Brain microvascular endothelial cell (primary cell): ENCODE results near the gene PRSS36.
"Not testable (repeated sequence)": the region's sequence is repeated elsewhere in the genome, so short reads cannot be mapped to it uniquely, and the experiment has no call there.

ENCODE experiments used
- DNase-seq: peaks from one replicate; pipeline ENCODE4 v3.0.0-alpha.2; 2020
- H3K27ac ChIP-seq: fragments of 250-450 bp; sonication (Bioruptor Pico); 2 replicates; pipeline ENCODE4 v1.5.1; 2020; ENCODE audit warnings: mild to moderate bottlenecking, moderate library complexity
- H3K27me3 ChIP-seq: fragments of 250-450 bp; sonication (Bioruptor Pico); replicated peaks from 2 replicates; pipeline ENCODE4 v1.5.1; 2020; ENCODE audit warnings: mild to moderate bottlenecking
- H3K36me3 ChIP-seq: fragments of 250-450 bp; sonication (Bioruptor Pico); replicated peaks from 2 replicates; pipeline ENCODE4 v1.5.1; 2020; ENCODE audit warnings: mild to moderate bottlenecking
- H3K4me3 ChIP-seq: 2 replicates; pipeline ENCODE4 v1.5.1; 2011; ENCODE audit warnings: low read depth, mild to moderate bottlenecking, control low read depth, low read length, moderate library complexity
- in situ Hi-C: cut with HindIII; loops from 2 replicates; pipeline ENCODE4 v1.10.0; 2017; ENCODE audit warnings: low sequenced_read_pairs, low pct_ligation_motif_present
- TF ChIP-seq, protein P1 (sequence below): IDR thresholded peaks from 2 replicates; pipeline ENCODE4 v1.5.1; 2011; ENCODE audit warnings: low read depth, mild to moderate bottlenecking, moderate library complexity, low read length, control low read depth, inconsistent platforms; ENCODE audit errors: missing control alignments

Gene PRSS36

DNA sequence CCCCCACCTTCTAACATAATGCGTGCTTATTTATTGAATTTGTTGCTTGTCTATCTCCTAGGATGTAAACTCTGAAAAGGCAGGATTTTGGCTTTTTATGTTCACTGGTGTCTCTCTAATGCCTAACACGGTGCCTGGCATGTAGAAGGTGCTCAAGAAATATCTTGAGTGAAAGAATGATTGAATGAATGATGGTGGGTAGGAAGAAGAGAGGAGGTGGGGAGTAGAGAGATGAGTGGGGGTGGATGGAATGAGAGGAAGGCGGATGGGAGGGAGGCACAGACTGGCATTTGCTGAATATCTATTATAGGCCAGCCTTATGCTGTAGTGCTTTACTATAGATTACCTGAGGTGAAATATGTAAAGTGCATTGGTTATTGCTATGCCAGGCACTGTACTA, 2.3 kb downstream of the PRSS36 start:
- in situ Hi-C loops: no loop called here
- Histone ChIP-seq H3K27ac (no peak overlapping the region), H3K36me3 (no peaks in the 10 kb centered on the region), H3K27me3 (peaks cover 11% of the 10 kb centered on the region), H3K4me3 (no peak overlapping the region)
- TF ChIP-seq, protein P1, sequence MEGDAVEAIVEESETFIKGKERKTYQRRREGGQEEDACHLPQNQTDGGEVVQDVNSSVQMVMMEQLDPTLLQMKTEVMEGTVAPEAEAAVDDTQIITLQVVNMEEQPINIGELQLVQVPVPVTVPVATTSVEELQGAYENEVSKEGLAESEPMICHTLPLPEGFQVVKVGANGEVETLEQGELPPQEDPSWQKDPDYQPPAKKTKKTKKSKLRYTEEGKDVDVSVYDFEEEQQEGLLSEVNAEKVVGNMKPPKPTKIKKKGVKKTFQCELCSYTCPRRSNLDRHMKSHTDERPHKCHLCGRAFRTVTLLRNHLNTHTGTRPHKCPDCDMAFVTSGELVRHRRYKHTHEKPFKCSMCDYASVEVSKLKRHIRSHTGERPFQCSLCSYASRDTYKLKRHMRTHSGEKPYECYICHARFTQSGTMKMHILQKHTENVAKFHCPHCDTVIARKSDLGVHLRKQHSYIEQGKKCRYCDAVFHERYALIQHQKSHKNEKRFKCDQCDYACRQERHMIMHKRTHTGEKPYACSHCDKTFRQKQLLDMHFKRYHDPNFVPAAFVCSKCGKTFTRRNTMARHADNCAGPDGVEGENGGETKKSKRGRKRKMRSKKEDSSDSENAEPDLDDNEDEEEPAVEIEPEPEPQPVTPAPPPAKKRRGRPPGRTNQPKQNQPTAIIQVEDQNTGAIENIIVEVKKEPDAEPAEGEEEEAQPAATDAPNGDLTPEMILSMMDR: no peak
- no peak for DNase-seq

DNA sequence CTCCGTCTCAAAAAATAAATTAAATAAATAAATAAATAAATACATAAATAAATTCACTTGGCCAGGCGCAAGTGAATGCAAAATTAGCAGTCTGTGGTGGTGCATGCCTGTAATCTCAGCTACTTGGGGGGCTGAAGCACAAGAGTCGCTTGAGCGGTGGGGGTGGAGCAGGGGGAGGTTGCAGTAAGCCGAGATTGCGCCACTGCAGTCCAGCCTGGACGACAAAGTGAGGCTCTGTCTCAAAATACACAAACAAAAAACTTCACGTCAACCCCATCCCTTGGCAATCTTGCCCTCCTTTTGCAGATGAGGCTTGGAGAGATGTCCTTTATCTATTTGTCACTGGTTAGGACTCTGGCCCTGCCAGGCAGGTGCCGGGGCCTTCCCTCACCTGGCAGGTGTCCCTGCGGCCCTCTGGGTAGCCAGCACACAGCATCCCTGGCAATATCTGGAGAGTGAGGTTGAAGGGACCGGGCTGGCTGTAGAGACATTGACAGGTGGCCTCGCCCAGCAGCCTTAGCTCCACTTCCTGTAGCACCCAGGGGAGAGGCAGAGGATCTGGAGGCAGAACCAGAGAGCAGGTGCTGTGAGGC, 4.4 kb downstream of the PRSS36 start:
- Histone ChIP-seq H3K36me3 (no peaks in the 10 kb centered on the region), H3K27ac (no peak overlapping the region), H3K27me3 (peaks cover 11% of the 10 kb centered on the region), H3K4me3 (no peak overlapping the region)
- in situ Hi-C loops: no loop called here
- no peak for DNase-seq
- TF ChIP-seq, protein P1: no peak

DNA sequence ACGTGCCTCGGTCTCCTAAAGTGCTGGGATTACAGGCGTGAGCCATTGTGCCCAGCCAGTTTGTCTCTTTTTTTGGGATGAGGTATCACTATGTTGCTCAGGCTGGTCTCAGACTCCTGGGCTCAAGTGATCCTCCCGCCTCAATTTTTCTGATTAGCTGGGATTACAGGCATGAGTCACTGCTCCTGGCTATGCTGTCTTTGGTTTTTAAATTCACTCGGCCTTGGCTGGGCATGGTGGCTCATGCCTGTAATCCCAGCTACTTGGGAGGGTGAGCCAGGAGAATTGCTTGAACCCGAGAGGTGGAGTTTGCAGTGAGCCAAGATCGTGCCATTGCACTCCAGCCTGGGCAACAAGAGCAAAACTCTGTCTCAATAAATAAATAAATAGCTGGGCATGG, 5.4 kb downstream of the PRSS36 start:
- in situ Hi-C loops, H3K36me3 ChIP-seq, H3K4me3 ChIP-seq, H3K27ac ChIP-seq: not testable (repeated sequence)
- peak; percentile 11 for DNase-seq
- peaks cover 11% of the 10 kb centered on the region for H3K27me3 ChIP-seq

DNA sequence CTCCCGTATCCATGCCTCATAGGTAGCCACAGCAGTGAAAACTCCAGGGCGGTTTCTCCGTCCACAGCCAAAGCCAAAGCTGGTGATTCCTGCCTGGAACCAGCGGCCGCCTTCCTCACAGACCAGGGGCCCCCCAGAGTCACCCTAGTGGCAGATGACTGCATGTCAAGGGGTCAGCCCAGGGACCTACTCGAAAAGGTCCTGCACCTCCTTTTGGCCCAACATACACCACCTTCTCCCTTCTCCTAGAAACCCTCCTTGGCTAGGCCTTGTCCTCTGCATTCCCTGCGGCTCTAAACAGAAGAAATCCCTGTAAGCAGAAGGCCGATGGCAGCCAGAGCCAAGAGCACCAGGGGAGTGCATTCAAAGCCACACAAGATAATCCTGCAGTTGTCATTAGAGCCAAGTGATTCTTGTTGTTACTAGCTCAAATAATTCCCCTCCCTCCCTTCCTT, 6.1 kb downstream of the PRSS36 start:
- TF ChIP-seq, protein P1: no peak
- no peak overlapping the region for H3K4me3 ChIP-seq
- no peak overlapping the region for H3K27ac ChIP-seq
- in situ Hi-C loops: no loop called here
- H3K36me3 ChIP-seq: no peaks in the 10 kb centered on the region
- peaks cover 11% of the 10 kb centered on the region for H3K27me3 ChIP-seq
- no peak for DNase-seq

DNA sequence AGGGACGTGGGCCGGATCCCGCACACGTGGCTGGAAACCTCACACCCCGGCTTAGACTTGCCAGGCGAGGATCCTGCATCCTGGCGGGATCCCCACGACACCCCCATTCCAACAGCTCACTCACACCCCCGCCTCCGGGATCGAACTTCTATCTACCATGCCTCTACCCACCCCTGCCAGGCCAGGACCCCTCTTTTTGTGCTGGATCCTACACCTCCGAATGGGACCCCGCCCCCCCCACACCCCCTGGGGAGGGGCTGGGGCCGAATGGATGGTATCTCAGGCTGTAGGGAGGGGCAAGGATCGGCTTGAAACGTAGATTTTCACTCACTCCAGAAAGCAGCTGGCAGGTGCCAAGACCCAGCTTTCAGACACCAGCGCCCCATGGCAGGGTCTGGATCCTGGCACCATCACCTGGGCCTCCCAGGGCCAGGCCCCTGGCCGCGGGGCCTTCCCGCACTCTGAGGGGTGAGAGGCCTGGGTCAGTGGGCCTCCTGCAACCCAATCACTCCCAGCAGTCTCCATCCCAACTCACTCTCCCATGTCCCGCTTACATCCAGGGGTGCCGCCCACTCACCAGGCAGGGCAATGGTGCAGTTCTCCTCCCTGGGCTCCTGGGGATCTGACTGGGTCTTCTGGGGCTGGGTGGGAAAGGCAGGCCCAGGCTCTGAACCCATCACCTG, 6.7 kb downstream of the PRSS36 start:
- Histone ChIP-seq H3K27ac (no peak overlapping the region), H3K4me3 (no peak overlapping the region), H3K36me3 (no peaks in the 10 kb centered on the region), H3K27me3 (peaks cover 7% of the 10 kb centered on the region)
- DNase-seq: no peak
- TF ChIP-seq, protein P1: no peak
- in situ Hi-C loops: no loop called here

DNA sequence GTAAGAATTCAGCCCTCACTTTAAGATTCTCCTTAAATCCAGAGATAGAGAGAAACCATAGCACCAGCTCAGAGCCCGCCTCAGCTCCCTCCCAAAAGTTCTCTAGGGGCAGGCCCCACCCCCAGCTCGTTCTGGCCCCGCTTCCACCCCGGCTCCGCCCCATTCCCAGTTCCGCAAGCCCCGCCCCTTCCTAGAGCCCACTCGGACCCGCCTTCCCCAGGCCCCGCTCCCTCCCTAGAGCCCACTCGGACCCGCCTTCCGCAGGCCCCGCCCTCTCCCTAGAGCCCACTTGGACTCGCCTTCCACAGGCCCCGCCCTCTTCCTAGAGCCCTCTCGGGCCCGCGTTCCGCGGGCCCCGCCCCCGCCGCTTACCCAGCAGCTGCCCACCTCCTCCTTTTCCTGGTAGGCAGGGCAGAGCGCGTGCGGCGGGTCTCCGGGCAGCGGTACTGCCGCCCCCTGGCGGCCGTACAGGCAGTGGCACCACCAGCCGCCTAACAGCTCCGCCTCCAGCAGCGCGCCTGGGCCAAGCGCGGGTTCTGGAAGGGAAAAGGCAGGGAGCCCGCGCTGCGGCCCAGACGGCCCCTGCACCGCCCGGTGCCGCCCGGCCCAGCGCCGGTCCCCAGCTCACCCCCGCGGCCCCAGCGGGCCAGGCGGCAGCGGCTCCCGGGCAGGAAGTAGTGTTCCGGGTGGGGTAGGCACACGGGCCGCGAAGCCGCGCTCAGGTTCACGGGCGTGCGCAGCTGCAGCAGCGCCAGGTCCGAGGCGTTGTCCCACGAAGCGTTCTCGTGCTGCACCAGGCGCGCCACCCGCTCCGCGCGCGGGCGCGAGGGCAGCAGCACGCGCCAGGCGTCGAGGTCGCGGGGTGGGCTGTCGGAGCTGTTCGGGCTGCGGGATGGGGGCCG, 7.5 kb downstream of the PRSS36 start:
- Histone ChIP-seq H3K36me3 (no peaks in the 10 kb centered on the region), H3K4me3 (peak overlapping the region; percentile 39), H3K27ac (peak overlapping the region; percentile 39), H3K27me3 (no peaks in the 10 kb centered on the region)
- DNase-seq: peak; percentile 98
- TF ChIP-seq, protein P1: peak; percentile 82
- in situ Hi-C loops: no loop called here
